ENCODE measurements around the gene MOV10L1. TPM values are rescaled to one million over a fixed set of nuclear protein-coding genes. Genes with fewer than 3 reads are reported as not detected.
A peak's percentile ranks its signal among the peaks of the same experiment; 100 is the strongest.
"Not testable (repeated sequence)": the region's sequence is repeated elsewhere in the genome, so short reads cannot be mapped to it uniquely, and the experiment has no call there.

MOV10L1 gene
- polyA plus RNA-seq, 3 donors = 0.18 to 0.35 TPM; not detected in 1

DNA sequence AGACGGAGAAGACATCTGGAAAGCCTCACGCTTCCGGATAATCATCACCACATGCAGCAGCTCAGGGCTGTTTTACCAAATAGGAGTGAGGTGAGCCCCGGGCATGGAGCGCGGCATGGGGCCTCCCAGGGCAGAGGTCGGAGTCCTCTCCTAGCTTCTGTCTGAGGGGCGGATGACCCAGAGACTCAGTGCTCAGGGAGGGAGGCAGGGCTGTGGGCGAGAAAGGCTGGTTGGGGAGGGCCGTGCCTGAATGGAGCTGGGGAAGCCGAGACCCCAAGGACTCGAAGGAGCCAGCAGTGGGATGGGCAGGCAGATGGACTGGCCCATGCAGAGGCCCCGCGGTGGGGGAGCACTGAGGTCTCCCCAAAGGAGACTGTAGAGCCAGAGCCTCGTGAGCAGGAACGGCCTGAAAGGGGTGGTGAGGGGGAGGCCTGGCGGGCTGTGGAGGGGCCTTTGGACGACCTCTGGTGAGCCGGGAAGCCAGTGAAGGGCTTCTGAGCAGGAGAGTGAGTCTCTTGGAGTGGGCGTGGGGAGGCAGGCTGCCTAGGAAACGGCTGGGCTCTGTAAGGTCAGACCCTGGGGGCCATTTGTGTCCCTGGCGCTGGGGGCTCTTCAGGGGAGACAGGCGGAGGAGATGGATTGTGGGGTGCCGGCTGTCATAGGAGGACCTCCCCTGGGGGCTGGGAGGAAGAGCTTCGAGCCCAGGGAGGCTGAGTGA, 56.1 kb downstream of the MOV10L1 start:
- Mint-ChIP-seq H3K9me3 (no peaks in the 10 kb centered on the region), H3K27ac (no peak overlapping the region), H3K27me3 (ENCODE audit: low read depth in 3 of 3) (peaks cover 0 to 6% (median 3%) of the 10 kb centered on the region in 3 donors), H3K4me1 (peaks cover 69% of the 10 kb centered on the region), H3K4me3 (no peak overlapping the region), H3K36me3 (no peaks in the 10 kb centered on the region)
- no peak overlapping the region for H3K27ac ChIP-seq (ENCODE audit: low read depth in 1 of 2, low read length in 2 of 2)
- H4K20me1 ChIP-seq (ENCODE audit: insufficient read depth, low read length) = no peaks in the 10 kb centered on the region
- TF ChIP-seq CTCF (IDR thresholded peaks at IDR 0.05) = no peak
- intact Hi-C loops (cut with micrococcal nuclease) = no loop called here
- H3K36me3 ChIP-seq (replicated peaks in 1 of 2; ENCODE audit: control insufficient read depth in 1 of 2, insufficient read depth in 2 of 2, low read length in 2 of 2) = no peaks in the 10 kb centered on the region
- H3K4me3 ChIP-seq (replicated peaks in 1 of 3; ENCODE audit: low read depth in 2 of 3, low read length in 3 of 3) = no peak overlapping the region
- peaks cover 51 to 56% of the 10 kb centered on the region in 2 donors for H3K4me1 ChIP-seq (ENCODE audit: control insufficient read depth in 1 of 2, insufficient read depth in 2 of 2, low read length in 2 of 2)
- H2AFZ ChIP-seq (ENCODE audit: insufficient read depth, low read depth, low read length, poor library complexity, severe bottlenecking) = no peak overlapping the region
- H3K27me3 ChIP-seq (ENCODE audit: control insufficient read depth in 2 of 2, insufficient read depth in 2 of 2, low read length in 2 of 2) = no peaks in the 10 kb centered on the region
- 89% methylated on average over 22 of the region's 25 CpGs for WGBS (ENCODE audit: insufficient coverage)
- H3K4me2 ChIP-seq (replicated peaks; ENCODE audit: extremely low read depth, low read length, poor library complexity, severe bottlenecking) = no peak overlapping the region
- no peaks in the 10 kb centered on the region for H3K79me2 ChIP-seq (ENCODE audit: insufficient read depth, low read length)
- no peak for DNase-seq
- peak overlapping the region; percentile 27 for H3K9ac ChIP-seq (ENCODE audit: insufficient read depth, low read length, poor library complexity, severe bottlenecking)
- H3K9me3 ChIP-seq (replicated peaks in 1 of 2; ENCODE audit: control insufficient read depth in 1 of 2, insufficient read depth in 1 of 2, low read length in 2 of 2) = no peaks in the 10 kb centered on the region

GRCh38 chr22:50146439-50147238, 56.8 kb downstream of the MOV10L1 start:
- peak in 2 of 3 donors; percentile 32 to 49 for DNase-seq
- Mint-ChIP-seq H3K36me3 (no peaks in the 10 kb centered on the region), H3K4me3 (peak overlapping the region in 1 of 2 donors; percentile 37), H3K27me3 (ENCODE audit: low read depth in 3 of 3) (peaks cover 0 to 6% (median 3%) of the 10 kb centered on the region in 3 donors), H3K4me1 (peaks cover 68% of the 10 kb centered on the region), H3K27ac (peak overlapping the region in 4 of 7 donors; percentile 12 to 76 (median 47)), H3K9me3 (no peaks in the 10 kb centered on the region)
- Histone ChIP-seq H3K4me3 (replicated peaks in 1 of 3; ENCODE audit: low read depth in 2 of 3, low read length in 3 of 3) (no peak overlapping the region), H3K27me3 (ENCODE audit: control insufficient read depth in 2 of 2, insufficient read depth in 2 of 2, low read length in 2 of 2) (no peaks in the 10 kb centered on the region), H2AFZ (ENCODE audit: insufficient read depth, low read depth, low read length, poor library complexity, severe bottlenecking) (peak overlapping the region; percentile 43), H3K9ac (ENCODE audit: insufficient read depth, low read length, poor library complexity, severe bottlenecking) (peak overlapping the region; percentile 27), H3K9me3 (replicated peaks in 1 of 2; ENCODE audit: control insufficient read depth in 1 of 2, insufficient read depth in 1 of 2, low read length in 2 of 2) (no peaks in the 10 kb centered on the region), H4K20me1 (ENCODE audit: insufficient read depth, low read length) (no peaks in the 10 kb centered on the region), H3K36me3 (replicated peaks in 1 of 2; ENCODE audit: control insufficient read depth in 1 of 2, insufficient read depth in 2 of 2, low read length in 2 of 2) (no peaks in the 10 kb centered on the region), H3K4me1 (ENCODE audit: control insufficient read depth in 1 of 2, insufficient read depth in 2 of 2, low read length in 2 of 2) (peaks cover 51 to 56% of the 10 kb centered on the region in 2 donors), H3K79me2 (ENCODE audit: insufficient read depth, low read length) (no peaks in the 10 kb centered on the region), H3K4me2 (replicated peaks; ENCODE audit: extremely low read depth, low read length, poor library complexity, severe bottlenecking) (no peak overlapping the region), H3K27ac (ENCODE audit: low read depth in 1 of 2, low read length in 2 of 2) (peak overlapping the region in 1 of 2 donors; percentile 2)
- WGBS (ENCODE audit: insufficient coverage) = 81% methylated on average over 23 of the region's 27 CpGs
- intact Hi-C loops (cut with micrococcal nuclease) = no loop called here
- peak; percentile 41 for TF ChIP-seq CTCF (IDR thresholded peaks at IDR 0.05)

GRCh38 chr22:50147258-50148165, 57.7 kb downstream of the MOV10L1 start:
- H3K27ac Mint-ChIP-seq = peak overlapping the region in 5 of 7 donors; percentile 3 to 65 (median 15)
- not testable (repeated sequence) for H3K9ac ChIP-seq (ENCODE audit: insufficient read depth, low read length, poor library complexity, severe bottlenecking); H3K36me3 ChIP-seq (replicated peaks in 1 of 2; ENCODE audit: control insufficient read depth in 1 of 2, insufficient read depth in 2 of 2, low read length in 2 of 2); H3K4me3 ChIP-seq (replicated peaks in 1 of 3; ENCODE audit: low read depth in 2 of 3, low read length in 3 of 3); H3K9me3 ChIP-seq (replicated peaks in 1 of 2; ENCODE audit: control insufficient read depth in 1 of 2, insufficient read depth in 1 of 2, low read length in 2 of 2); H3K79me2 ChIP-seq (ENCODE audit: insufficient read depth, low read length); H3K27me3 ChIP-seq (ENCODE audit: control insufficient read depth in 2 of 2, insufficient read depth in 2 of 2, low read length in 2 of 2); H3K36me3 Mint-ChIP-seq; H3K9me3 Mint-ChIP-seq; H4K20me1 ChIP-seq (ENCODE audit: insufficient read depth, low read length); H3K4me3 Mint-ChIP-seq; H3K4me2 ChIP-seq (replicated peaks; ENCODE audit: extremely low read depth, low read length, poor library complexity, severe bottlenecking); H3K27me3 Mint-ChIP-seq (ENCODE audit: low read depth in 3 of 3)
- WGBS (ENCODE audit: insufficient coverage) = 40% methylated on average over 7 of the region's 26 CpGs
- intact Hi-C loops (cut with micrococcal nuclease) = loop anchor here in 1 of 2 donors (2.0 kb wide), 1 partner anchor 53 kb away; the partner anchor contains the start of gene SELENOO
- peaks cover 62% of the 10 kb centered on the region for H3K4me1 Mint-ChIP-seq
- DNase-seq = peak in 2 of 3 donors; percentile 26 to 33
- Histone ChIP-seq H3K27ac (ENCODE audit: low read depth in 1 of 2, low read length in 2 of 2) (peak overlapping the region in 1 of 2 donors; percentile 51), H3K4me1 (ENCODE audit: control insufficient read depth in 1 of 2, insufficient read depth in 2 of 2, low read length in 2 of 2) (peaks cover 51 to 54% of the 10 kb centered on the region in 2 donors), H2AFZ (ENCODE audit: insufficient read depth, low read depth, low read length, poor library complexity, severe bottlenecking) (peak overlapping the region; percentile 43)

Measured in CD14-positive monocyte (primary cell).